Caki2 (cell line): ENCODE results near the gene TENM4. TPM values are rescaled to one million over a fixed set of nuclear protein-coding genes. Genes with fewer than 3 reads are reported as not detected.

Experiments used
- DNase-seq: peaks from one replicate; pipeline ENCODE4 v3.0.0-alpha.2; 2015; ENCODE audit warnings: low read depth
- in situ Hi-C: cut with HindIII; loops from 2 replicates; pipeline ENCODE4 v1.10.0; 2016; ENCODE audit warnings: low sequenced_read_pairs, low pct_unique_long_range_greater_than_20kb, mixed read lengths
- total RNA-seq: library from RNA; depleted of rRNA; stranded (reverse); fragments of >200 nt; shearing (Covaris generic); gene quantifications from 2 replicates; pipeline ENCODE4 v1.2.3, GENCODE V29; 2014; ENCODE audit warnings: low replicate concordance

The TENM4 gene
- total RNA-seq, 1 experiment from 2014 or later = 0.17 TPM

DNA sequence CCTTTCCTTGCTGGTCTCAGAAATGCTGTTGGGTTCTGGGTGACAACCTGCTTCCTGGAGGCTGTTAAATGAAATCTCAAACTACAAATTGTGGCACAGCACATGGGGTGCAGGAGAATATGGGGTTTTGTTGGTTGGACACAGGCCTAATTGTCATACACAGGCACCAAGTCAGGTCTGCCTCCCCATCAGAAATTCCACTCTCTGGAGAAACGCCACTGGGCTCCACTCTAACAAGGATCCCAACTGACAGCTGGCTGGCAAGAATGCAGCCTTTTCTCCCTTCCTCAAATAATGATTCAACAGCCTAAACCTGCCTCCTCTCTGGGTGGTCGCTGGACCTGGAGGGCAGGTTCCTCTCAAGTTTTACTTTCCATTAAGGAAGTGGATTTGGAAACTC lies 688.3 kb downstream of the TENM4 start:
- DNase-seq = no peak
- in situ Hi-C loops = no loop called here

DNA sequence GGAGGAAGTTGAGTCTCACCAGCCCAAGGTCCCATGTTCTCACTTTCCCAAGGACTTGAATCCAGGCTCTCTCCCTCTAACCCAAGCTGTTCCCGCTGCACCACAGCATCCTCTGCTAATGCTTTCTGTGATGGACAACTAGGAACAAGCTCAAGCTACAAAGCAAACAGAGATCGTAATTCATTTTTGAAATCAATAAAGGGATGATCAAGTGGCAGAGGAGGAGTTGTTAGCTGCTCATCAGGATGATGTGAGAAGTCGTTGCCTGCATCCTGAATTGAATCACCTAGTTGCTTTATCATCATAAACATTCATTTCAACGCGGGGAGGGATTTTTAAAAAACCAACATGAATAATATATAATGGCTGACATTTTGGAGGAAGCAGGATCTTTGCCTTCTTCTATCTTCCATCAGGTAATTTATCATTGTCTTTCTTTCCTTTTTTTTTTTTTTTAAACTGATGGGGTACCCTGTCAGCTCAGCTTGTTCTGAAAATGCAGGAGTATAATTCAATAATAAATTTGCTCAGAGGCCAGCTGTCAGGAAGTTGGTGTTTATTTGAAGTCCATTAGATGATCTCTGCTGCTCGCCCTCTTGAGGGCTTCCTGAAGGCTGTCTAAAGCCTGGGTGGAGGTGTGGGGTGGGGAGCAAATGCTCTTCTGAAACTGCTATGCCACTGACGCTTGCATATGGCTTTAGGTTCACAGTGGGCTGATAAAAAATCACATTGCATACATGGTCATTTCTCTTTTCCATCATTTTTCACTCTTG lies 691.7 kb downstream of the TENM4 start:
- in situ Hi-C loops = no loop called here
- no peak for DNase-seq

DNA sequence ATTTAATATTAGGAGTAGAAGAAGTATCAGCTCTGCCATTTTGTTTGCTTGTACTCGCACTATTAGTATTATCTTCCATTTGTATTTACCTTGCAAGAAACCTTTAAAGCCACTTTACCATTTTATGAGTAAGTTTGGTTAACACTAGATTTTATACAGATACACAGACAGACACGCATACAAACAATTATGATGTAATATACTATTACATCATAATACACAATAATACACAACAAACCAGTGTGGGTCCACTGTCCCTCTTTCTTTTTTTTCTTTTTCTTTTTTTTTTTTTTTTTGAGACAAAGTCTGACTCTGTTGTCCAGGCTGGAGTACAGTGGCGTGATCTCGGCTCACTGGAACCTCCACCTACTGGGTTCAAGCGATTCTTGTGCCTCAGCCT lies 695.9 kb downstream of the TENM4 start:
- no peak for DNase-seq
- in situ Hi-C loops = no loop called here

DNA sequence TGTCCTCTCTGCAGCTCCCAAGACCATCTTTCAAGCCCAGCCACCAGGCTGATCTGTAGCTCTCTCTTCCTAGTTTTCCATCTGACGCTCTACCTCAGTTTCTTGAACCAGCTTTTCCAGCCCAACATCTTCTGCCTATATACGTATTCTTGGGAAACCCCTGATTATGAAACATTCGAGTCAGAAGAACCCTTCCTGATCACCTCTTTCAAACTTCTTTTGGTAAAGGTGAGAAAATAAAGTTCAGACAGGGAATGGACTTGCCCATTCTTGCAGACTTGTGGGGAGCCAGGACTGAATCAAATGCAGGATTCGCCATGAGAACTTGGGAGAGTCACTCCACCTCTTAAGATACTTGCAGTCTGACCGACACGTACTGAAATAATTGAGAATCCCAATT lies 696.6 kb downstream of the TENM4 start:
- in situ Hi-C loops = no loop called here
- DNase-seq = no peak

DNA sequence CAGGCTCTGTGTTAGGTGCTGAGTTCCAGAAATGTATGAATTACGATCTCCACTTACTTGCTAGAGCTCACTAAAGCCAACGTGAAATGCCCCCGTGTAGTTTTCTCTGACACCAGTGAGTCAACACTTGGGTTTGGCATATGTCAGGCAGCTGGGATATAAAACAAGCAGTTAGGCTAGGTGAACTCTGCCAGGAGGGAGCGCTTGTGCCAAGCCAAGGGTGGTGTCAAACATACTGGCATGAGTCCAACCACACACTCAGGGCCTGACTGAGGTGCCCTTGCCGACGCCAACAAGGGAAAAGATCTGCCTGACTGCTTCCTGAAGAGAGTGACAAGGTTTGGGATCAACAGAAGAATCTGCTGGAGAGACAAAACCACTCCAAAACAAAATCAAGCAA lies 698.4 kb downstream of the TENM4 start:
- in situ Hi-C loops = no loop called here
- no peak for DNase-seq

DNA sequence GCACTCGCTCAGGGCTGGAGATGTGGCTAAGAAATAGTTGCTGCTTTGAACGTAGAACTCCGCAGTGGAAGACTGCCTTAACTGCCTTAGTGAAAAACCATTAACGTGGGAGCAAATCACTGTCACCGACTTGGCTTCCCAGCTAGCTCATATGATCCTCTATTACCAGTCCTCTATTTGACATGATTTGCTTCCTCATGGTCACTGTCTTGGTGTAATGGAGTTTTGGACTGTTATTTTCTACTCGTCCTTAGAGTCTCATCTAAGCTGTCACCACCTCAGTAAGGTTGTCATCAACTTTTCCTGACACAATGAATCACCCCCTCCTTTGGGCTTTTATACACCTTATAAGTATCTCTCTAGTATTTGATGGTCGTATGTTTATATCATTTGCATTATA lies 699.1 kb downstream of the TENM4 start:
- no peak for DNase-seq
- in situ Hi-C loops = no loop called here

DNA sequence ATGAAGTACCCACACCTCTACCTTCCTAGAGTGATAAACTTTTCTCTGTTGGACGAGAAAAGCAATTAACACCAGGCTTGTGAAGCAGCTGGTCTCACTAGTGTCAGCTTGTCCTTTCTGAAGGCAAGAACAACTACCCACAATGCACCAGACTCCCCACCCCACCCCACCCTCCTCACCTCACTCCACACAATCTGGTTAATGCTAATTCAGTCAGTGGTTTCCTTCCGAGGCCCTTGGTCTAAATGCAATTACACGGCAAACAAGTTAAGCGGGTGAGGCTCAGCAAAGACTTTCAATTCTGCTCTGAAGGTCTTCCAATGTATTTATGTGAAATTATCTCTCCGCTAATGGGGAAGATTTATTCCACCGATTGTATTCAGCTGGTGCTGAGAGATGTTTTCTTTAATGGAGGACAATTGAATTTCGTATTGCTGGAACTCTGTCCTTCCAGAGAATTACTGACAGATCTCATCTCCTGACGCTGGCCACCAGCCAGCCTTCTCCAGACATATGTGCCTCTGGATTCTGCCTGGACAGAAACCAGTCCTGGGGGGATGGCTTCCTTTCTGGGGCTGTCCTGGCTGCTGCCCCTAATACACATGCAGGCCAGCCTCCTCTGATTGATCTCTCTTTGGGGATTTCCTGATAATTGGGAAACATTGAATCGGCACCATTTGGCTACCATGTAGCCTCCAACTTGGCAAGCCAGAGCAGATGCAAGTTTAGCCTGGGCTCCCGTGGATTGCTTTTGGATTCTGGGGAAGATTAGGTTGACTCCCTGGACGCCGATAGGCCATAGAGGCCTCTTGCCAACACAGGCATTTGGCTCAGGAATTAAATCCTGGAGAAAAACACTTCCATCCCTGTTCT lies 700.4 kb downstream of the TENM4 start:
- no peak for DNase-seq
- in situ Hi-C loops = no loop called here

DNA sequence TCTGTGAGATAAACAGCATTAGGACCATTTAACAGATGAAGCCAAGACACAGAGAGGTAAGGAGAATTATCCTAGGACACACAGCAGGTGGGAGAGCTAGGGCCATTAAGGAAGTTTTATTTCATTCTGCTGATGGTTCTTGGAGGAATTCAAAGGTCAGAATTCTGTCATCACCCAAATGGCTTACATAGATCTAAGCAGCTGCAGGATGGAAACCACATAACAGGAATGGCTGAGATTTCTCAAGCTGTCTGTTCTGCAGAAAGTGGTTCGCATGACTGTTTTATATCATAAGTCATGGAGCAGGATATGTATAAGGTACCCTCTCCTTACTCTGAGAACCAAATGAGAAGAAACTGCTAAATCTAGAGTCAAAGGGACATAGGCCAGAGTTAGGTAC lies 702.9 kb downstream of the TENM4 start:
- DNase-seq = no peak
- in situ Hi-C loops = no loop called here

DNA sequence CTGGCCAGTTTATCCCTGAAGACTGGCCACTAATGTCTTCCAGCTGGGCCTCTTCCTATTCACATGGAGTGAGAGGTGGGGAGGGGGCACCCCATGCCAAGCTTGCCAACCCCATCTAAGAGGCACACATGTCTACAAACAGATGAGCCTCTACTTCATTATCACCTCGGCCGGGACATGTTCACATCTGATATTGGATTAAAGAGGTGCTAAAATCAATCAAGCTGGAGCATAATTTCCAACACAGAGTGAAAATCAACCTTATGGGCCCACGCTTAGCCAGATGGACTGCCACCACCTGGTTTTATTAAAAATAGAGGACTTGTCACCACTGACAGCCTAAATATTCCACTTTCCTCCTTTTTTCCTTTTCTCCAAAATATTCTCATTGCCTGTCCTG lies 703.5 kb downstream of the TENM4 start:
- in situ Hi-C loops = no loop called here
- DNase-seq = no peak

DNA sequence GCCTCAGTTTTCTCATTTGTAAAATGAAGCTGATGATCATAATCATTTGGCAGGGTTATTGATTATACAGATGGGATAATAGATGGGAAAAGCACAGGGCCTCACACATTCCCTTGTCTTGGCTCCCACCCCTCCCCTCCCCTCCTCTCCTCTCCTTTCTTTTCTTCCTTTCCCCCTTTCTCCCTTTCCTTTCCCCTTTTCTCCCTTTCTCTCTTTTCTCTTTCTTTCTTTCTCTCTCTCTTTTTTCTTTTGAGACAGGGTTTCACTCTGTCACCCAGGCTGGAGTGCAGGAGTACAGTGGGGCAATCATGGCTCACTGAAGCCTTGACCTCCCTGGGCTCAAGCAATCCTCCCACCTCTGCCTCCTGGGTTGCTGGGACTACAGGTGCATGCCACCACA lies 705.1 kb downstream of the TENM4 start:
- in situ Hi-C loops = no loop called here
- DNase-seq = no peak

DNA sequence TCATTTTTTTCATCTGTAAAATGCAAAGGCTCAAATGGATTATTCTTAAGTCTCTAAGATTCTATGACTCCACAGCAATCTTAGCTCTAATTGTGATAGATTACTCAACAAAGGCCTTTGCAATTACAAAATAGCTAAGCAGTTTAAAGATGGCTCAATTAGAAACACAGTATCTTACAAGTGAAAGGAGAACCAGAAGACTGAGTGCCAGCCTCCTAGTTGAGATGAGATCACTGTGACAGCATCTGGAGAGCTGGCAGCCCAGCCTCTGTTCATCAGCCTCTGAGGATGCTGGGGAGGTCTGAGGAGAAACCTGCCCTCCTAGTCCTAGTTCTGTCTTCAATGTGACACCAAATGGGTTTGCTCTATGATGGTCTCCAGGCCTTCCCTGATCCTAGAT lies 707.8 kb downstream of the TENM4 start:
- in situ Hi-C loops = no loop called here

DNA sequence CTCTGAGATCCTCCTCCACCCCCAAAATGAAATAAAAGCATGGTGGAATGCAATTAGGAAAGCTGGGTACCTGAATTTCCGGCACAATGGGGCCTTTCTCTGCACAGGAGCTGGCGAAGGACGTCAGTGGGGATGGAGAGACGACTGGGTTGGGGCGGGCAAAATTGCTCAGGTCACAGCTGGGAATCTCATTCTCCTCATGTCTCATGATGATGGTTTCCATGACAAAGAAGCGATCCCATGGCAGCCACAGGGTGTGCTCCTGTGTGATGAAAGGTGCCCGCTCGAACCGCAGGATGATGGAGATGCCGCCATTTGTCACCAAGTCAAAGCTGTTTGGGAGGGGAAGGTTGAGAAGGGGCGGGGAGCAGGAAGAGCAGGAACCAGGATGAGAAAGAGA lies 708.6 kb downstream of the TENM4 start:
- in situ Hi-C loops = no loop called here
- no peak for DNase-seq

More for the DNA sequence above, 707.8 kb downstream of the TENM4 start:
- no peak for DNase-seq

DNA sequence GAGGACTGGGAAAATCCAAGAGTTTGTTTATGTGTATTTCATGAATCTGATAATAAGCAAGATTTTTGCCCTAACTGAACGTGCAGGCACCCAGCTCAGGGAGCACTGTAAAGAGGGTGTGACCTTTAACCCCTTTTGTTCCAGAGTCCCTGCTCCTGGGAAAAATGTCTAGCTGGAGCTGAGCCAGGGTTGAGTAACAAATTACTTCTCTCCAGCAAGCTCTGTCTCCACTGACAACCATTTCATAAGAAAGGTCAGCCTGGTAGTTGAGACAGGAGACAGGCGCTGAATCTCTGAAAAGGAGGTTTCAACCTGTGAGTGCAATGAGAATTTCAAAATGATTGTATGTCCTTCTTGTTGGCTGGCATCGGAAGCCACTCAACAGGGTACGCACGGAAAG lies 709.8 kb downstream of the TENM4 start:
- in situ Hi-C loops = no loop called here
- no peak for DNase-seq

DNA sequence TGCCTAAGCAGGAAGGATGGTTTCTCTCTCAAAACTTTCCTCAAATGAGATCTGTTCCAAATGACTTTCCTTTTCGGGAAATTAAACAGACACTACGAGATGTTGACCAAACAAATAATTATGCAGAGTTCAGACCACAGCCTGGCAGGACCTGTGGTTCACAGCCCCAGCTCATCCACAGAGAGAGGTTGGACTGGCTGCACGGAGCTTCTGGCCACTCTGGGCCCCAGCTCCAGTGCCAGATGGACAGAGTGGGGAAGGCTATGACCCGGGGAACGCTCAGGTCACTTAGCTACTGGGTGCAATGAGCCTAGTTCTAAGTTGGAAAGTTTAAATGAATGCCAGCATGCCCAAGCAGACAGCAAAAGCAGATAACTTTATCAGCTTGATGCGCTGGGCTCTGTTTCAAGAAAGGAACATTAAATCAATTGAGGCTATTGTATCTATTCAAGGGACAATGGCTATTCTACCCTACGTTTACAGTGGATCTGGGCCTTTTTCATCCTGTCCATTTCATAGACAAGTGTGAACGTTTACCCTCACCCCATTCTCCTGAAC lies 710.5 kb downstream of the TENM4 start:
- DNase-seq = no peak
- in situ Hi-C loops = no loop called here

DNA sequence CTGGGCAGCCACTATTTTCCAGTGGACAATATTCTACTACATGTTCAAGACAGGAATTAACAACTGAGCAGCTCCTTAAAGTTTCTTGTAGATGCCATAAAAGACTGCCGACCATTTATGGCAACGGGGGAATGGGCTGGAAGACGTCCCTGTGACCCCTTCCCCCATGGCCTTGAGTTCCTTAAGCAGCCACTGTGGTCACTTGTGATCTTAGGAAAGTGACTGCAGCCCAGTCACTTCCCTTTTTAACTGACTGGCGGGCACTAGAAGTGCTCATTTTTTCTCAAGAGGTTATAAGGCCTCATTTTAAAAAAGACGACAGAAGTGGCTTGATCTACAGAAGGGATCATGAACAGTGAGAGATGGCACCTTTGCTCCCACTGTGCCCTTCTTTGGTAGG lies 713.0 kb downstream of the TENM4 start:
- in situ Hi-C loops = no loop called here

DNA sequence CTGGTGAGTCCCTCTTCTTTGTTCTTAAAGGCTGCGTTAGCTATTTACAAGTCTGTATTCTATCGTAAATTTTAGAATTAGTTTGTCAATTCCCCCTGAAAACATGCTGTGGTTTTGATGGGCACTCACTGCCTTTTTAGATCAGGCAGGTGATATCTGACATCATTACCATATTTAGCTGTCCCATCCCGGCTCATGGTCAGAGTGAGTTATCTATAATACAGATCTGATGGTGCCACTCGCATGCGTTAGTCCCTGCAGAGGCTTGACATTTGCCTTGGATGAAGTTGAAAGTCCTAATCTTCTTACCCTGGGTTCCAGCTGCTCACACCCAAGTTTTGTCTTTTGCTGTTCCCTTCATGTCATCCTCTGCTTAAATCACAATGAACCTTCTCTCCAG lies 715.6 kb downstream of the TENM4 start:
- in situ Hi-C loops = no loop called here
- DNase-seq = no peak

More for the DNA sequence above, 713.0 kb downstream of the TENM4 start:
- DNase-seq = no peak

DNA sequence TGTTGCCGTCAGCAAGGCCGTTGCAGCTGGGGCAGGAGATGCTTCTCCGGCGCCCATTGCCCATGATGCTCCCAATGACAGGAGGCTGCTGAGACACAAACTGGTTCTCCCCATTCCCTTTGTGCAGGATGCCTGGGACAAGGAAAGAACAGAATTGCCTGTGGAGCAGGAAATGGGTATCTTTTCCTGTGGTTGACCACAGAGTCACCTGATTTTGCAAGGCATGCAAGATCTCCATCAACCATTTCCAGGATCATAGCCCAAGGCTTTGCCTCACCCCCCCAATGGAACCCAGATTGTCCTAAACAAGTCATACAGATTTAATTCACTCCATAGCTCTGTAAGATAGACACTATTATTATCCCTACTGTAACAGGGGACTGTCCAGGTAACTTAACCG lies 718.0 kb downstream of the TENM4 start:
- DNase-seq = no peak
- in situ Hi-C loops = no loop called here

DNA sequence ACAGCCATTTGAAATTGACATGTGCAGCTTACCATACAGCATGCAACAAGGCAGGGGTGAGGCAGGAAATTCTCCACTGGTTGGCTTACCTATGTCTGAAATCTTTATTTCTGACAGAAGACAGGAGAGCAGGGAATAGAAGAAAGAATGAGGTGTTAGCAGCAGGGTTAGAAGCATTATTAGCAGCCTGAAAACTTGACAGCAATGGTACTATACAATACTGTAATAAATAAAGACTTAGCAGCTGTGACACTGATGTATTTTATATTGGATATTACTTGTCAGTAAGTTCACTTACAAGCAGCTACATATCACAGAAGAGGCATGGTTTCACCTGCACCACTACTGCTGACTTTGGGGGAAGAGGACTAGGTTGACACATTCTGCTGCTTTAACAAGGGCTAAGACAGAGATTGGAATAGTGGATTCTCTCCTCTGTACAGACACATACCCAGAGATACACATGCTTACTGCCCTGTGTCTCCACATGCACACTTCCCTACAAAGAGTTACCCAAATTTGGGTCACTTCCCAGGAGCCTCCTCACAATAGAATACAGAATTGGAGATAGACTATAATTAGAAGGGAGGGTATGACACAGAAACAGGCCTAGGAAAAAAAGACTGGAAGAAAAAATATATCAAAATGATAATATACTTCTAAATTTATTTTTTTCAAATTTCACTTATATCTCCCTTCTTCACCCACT lies 720.4 kb downstream of the TENM4 start:
- DNase-seq = no peak
- in situ Hi-C loops = no loop called here

DNA sequence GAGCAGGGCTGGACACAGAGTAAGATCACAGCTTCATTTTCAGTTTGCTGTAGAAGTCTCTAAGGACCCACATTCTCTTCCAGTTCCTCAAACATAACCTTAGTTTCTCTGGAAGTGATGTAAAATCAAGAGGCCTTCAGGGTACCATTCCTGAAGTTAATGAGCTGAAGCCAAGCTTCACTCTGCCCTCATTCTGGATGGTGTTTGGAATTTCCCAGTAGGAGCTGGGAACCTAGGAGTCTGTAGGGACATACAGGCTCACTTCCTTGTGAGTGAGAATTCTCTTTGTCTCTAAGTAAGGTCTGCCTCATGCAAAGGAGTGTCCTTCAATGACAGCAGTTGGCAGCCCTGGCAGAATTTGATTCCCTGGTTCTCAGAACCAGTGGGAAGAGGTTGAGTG lies 723.8 kb downstream of the TENM4 start:
- in situ Hi-C loops = no loop called here
- DNase-seq = peak; percentile 27
